Measurements from ENCODE around the gene OSMR.

GRCh38 chr5:38802125-38802524, 43.7 kb upstream of the OSMR start:
- no peak for TF ChIP-seq CTCF (conservative IDR thresholded peaks at IDR 0.05; ENCODE audit: low read length)
- no peak for TF ChIP-seq EZH2phosphoT487 (IDR thresholded peaks at IDR 0.05; ENCODE audit: borderline replicate concordance)

Data from Loucy (cell line).